Trophoblast cell (in vitro differentiated cells and primary cell): ENCODE measurements around the gene HIKESHI.

ENCODE experiments used
- DNase-seq, 2 donors: peaks; one replicate each; pipeline ENCODE4 v3.0.0-alpha.2; 2016
- H2AFZ ChIP-seq: 2 replicates; pipeline ENCODE4 v1.6.1; 2013; ENCODE audit warnings: low read length, moderate library complexity, mild to moderate bottlenecking; ENCODE audit not compliant: insufficient read depth, poor library complexity
- H2AK5ac ChIP-seq: 2 replicates; pipeline ENCODE4 v1.6.1; 2013; ENCODE audit warnings: mild to moderate bottlenecking, low read length
- H2BK120ac ChIP-seq: 2 replicates; pipeline ENCODE4 v1.6.1; 2013; ENCODE audit warnings: low read length, mild to moderate bottlenecking, moderate library complexity; ENCODE audit not compliant: insufficient read depth, poor library complexity
- H2BK12ac ChIP-seq: 2 replicates; pipeline ENCODE4 v1.6.1; 2013; ENCODE audit warnings: mild to moderate bottlenecking, low read length, moderate library complexity
- H2BK5ac ChIP-seq: 2 replicates; pipeline ENCODE4 v1.6.1; 2013; ENCODE audit warnings: low read length, low read depth, moderate library complexity, mild to moderate bottlenecking; ENCODE audit not compliant: poor library complexity
- H3K14ac ChIP-seq: 2 replicates; pipeline ENCODE4 v1.6.1; 2013; ENCODE audit warnings: mild to moderate bottlenecking, low read length
- H3K18ac ChIP-seq: 2 replicates; pipeline ENCODE4 v1.6.1; 2013; ENCODE audit warnings: mild to moderate bottlenecking, low read length
- H3K23ac ChIP-seq: 2 replicates; pipeline ENCODE4 v1.6.1; 2013; ENCODE audit warnings: low read length
- H3K27ac ChIP-seq: 2 replicates; pipeline ENCODE4 v1.5.1; 2013; ENCODE audit warnings: low read depth, mild to moderate bottlenecking, inconsistent platforms, low read length, moderate library complexity
- H3K27me3 ChIP-seq: 2 replicates; pipeline ENCODE4 v1.6.1; 2013; ENCODE audit warnings: inconsistent platforms, mild to moderate bottlenecking, low read length, moderate library complexity; ENCODE audit not compliant: insufficient read depth
- H3K36me3 ChIP-seq, 2 experiments: 1 replicate in 1 of 2; 2 replicates in 1 of 2; pipeline ENCODE4 v1.6.1; 2013; ENCODE audit warnings: low read length in 2 of 2, mild to moderate bottlenecking in 2 of 2, moderate library complexity in 1 of 2; ENCODE audit not compliant: insufficient read depth in 2 of 2, control insufficient read depth in 1 of 2
- H3K4ac ChIP-seq: 2 replicates; pipeline ENCODE4 v1.6.1; 2013; ENCODE audit warnings: low read depth, mild to moderate bottlenecking, low read length, moderate library complexity
- H3K4me1 ChIP-seq, 2 experiments: 1 replicate in 1 of 2; 2 replicates in 1 of 2; pipeline ENCODE4 v1.6.1; 2013; ENCODE audit warnings: low read length in 2 of 2, mild to moderate bottlenecking in 2 of 2, moderate library complexity in 1 of 2; ENCODE audit not compliant: insufficient read depth in 2 of 2, control insufficient read depth in 1 of 2
- H3K4me2 ChIP-seq: 2 replicates; pipeline ENCODE4 v1.6.1; 2013; ENCODE audit warnings: inconsistent platforms, mild to moderate bottlenecking, low read length, moderate library complexity
- H3K4me3 ChIP-seq: 2 replicates; pipeline ENCODE4 v1.5.1; 2013; ENCODE audit warnings: mild to moderate bottlenecking, low read depth, low read length, inconsistent platforms
- H3K79me1 ChIP-seq: one replicate; pipeline ENCODE4 v1.6.1; 2013; ENCODE audit warnings: low read length
- H3K79me2 ChIP-seq: 2 replicates; pipeline ENCODE4 v1.6.1; 2013; ENCODE audit warnings: low read length, mild to moderate bottlenecking; ENCODE audit not compliant: control insufficient read depth, insufficient read depth, poor library complexity
- H3K9ac ChIP-seq: 2 replicates; pipeline ENCODE4 v1.6.1; 2013; ENCODE audit warnings: mild to moderate bottlenecking, low read length
- H3K9me3 ChIP-seq: 2 replicates; pipeline ENCODE4 v1.6.1; 2013; ENCODE audit warnings: low read depth, mild to moderate bottlenecking, control low read depth, inconsistent platforms, low read length; ENCODE audit not compliant: insufficient read depth
- H4K12ac ChIP-seq: 2 replicates; pipeline ENCODE4 v1.6.1; 2013; ENCODE audit warnings: low read depth, mild to moderate bottlenecking, low read length, moderate library complexity
- H4K8ac ChIP-seq: 2 replicates; pipeline ENCODE4 v1.6.1; 2013; ENCODE audit warnings: low read depth, mild to moderate bottlenecking, low read length, moderate library complexity
- H4K91ac ChIP-seq: one replicate; pipeline ENCODE4 v1.6.1; 2013; ENCODE audit warnings: low read depth, mild to moderate bottlenecking, low read length, moderate library complexity
- WGBS: extraction: QIAGEN DNeasy Blood & Tissue Kit; methylation state at CpG from one replicate; pipeline ENCODE4 v1.1.7; 2013; ENCODE audit warnings: missing lambda C conversion rate; ENCODE audit not compliant: insufficient read length, insufficient coverage; ENCODE audit errors: extremely low coverage; 5-methylcytosine and 5-hydroxymethylcytosine counted together

The HIKESHI gene

GRCh38 chr11:86259730-86260129 lies 42.3 kb upstream of the HIKESHI start:
- Histone ChIP-seq H3K79me2 (no peaks in the 10 kb centered on the region), H2BK12ac (no peak overlapping the region), H3K27ac (no peak overlapping the region), H3K79me1 (no peaks in the 10 kb centered on the region), H3K14ac (no peak overlapping the region), H3K9ac (no peak overlapping the region), H3K23ac (no peak overlapping the region), H2AFZ (no peak overlapping the region), H2BK5ac (no peak overlapping the region), H3K4me3 (no peak overlapping the region), H2BK120ac (no peak overlapping the region), H3K27me3 (no peaks in the 10 kb centered on the region), H3K4me1 (no peaks in the 10 kb centered on the region), H3K4me2 (no peak overlapping the region), H4K12ac (no peak overlapping the region), H3K9me3 (no peaks in the 10 kb centered on the region), H2AK5ac (no peak overlapping the region), H3K36me3 (peaks cover 20 to 21% of the 10 kb centered on the region in 2 experiments), H4K91ac (no peak overlapping the region), H3K4ac (no peak overlapping the region), H3K18ac (no peak overlapping the region), H4K8ac (no peak overlapping the region)
- no peak for DNase-seq
- no CpG with 5 or more reads among the region's 1 CpG for WGBS

DNA sequence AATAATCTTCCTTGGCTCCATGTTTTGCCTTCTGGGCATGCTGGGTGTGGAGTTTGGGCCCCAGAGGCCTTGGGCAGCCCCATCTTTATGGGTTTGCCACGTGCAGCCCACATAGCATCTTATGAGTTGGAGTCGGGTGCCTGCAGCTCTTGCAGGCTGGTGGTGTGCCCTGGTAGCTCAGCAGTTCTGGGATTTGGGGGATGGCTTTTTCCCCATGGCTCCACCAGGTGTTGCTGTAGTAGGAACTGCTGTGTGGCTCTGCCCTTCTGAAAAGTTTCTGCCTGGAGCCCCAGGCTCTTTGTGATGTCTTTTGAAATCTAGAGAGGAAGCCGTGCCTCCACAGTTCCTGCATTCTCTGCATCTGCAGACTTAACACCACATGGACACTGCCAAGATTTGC lies 40.7 kb upstream of the HIKESHI start:
- no peak for DNase-seq
- Histone ChIP-seq H3K36me3 (peaks cover 20 to 21% of the 10 kb centered on the region in 2 experiments), H4K91ac (no peak overlapping the region)

DNA sequence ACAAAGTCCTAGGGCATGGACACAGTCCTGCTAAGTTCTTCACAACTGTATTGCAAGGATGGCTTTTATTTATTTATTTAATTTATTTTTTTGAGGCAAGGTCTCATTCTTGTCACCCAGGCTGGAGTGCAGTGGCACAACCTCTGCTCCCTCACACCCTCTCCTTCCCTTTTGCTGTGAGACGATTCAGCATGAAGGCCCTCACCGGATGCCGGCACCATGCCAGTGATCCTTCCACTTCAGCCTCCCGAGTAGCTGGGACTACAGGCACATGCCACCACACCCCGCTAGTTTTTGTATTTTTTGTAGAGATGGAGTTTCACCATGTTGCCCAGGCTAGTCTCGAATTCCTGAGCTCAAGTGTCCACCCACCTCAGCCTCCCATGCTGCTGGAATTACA lies 39.7 kb upstream of the HIKESHI start:
- Histone ChIP-seq H3K79me1 (no peaks in the 10 kb centered on the region), H3K4me1 (no peaks in the 10 kb centered on the region), H3K18ac (no peak overlapping the region), H2BK12ac (no peak overlapping the region), H3K79me2 (no peaks in the 10 kb centered on the region), H3K4me2 (no peak overlapping the region), H4K8ac (no peak overlapping the region), H2AFZ (no peak overlapping the region), H3K36me3 (peaks cover 16 to 19% of the 10 kb centered on the region in 2 experiments), H3K14ac (no peak overlapping the region), H4K12ac (no peak overlapping the region), H3K27me3 (no peaks in the 10 kb centered on the region), H2BK120ac (no peak overlapping the region), H3K27ac (no peak overlapping the region), H4K91ac (no peak overlapping the region), H2AK5ac (no peak overlapping the region), H2BK5ac (no peak overlapping the region), H3K4me3 (no peak overlapping the region), H3K4ac (no peak overlapping the region), H3K23ac (no peak overlapping the region), H3K9ac (no peak overlapping the region), H3K9me3 (no peaks in the 10 kb centered on the region)
- WGBS: no CpG with 5 or more reads among the region's 6 CpGs
- peak in 1 of 2 donors; percentile 16 for DNase-seq

More for the DNA sequence above, 40.7 kb upstream of the HIKESHI start:
- H3K9ac ChIP-seq: no peak overlapping the region
- no peak overlapping the region for H2BK12ac ChIP-seq
- no peaks in the 10 kb centered on the region for H3K79me1 ChIP-seq
- H3K14ac ChIP-seq: no peak overlapping the region
- H3K18ac ChIP-seq: no peak overlapping the region
- WGBS: no CpG with 5 or more reads among the region's 3 CpGs
- H3K27ac ChIP-seq: no peak overlapping the region
- no peak overlapping the region for H2BK120ac ChIP-seq
- no peak overlapping the region for H4K12ac ChIP-seq
- H3K4me1 ChIP-seq: no peaks in the 10 kb centered on the region
- H2BK5ac ChIP-seq: no peak overlapping the region
- no peak overlapping the region for H3K4ac ChIP-seq
- no peak overlapping the region for H3K4me2 ChIP-seq
- no peak overlapping the region for H4K8ac ChIP-seq
- H3K4me3 ChIP-seq: no peak overlapping the region
- no peaks in the 10 kb centered on the region for H3K27me3 ChIP-seq
- no peak overlapping the region for H3K23ac ChIP-seq
- no peaks in the 10 kb centered on the region for H3K79me2 ChIP-seq
- H3K9me3 ChIP-seq: no peaks in the 10 kb centered on the region
- no peak overlapping the region for H2AK5ac ChIP-seq
- no peak overlapping the region for H2AFZ ChIP-seq

DNA sequence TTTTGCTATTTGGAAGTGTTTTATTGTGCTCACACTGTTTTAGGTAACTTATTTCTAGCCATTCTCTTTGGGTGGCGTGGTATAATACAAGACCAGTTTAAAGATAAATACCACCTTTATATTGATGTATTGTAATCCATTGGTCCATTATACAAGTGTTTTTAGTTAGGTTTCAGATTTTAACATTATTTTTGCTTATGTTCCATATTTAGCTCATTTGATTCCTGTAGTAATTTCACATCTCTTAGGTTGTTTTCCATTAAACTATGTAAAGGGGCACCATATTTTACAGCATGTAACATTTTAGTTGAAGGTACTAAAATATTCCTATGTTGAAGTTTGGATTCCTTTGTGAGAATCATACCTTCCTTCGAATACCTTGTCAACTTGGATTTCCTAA lies 37.4 kb upstream of the HIKESHI start:
- Histone ChIP-seq H3K27me3 (no peaks in the 10 kb centered on the region), H3K36me3 (peaks cover 11 to 16% of the 10 kb centered on the region in 2 experiments), H4K91ac (no peak overlapping the region), H3K27ac (no peak overlapping the region), H4K12ac (no peak overlapping the region), H3K79me2 (no peaks in the 10 kb centered on the region), H3K23ac (no peak overlapping the region), H3K14ac (no peak overlapping the region), H2BK12ac (no peak overlapping the region), H3K4me3 (no peak overlapping the region), H2AFZ (no peak overlapping the region), H3K9ac (no peak overlapping the region), H4K8ac (no peak overlapping the region), H3K4ac (no peak overlapping the region), H2AK5ac (no peak overlapping the region), H3K18ac (no peak overlapping the region), H2BK5ac (no peak overlapping the region), H2BK120ac (no peak overlapping the region), H3K4me1 (no peaks in the 10 kb centered on the region), H3K4me2 (no peak overlapping the region), H3K9me3 (no peaks in the 10 kb centered on the region), H3K79me1 (no peaks in the 10 kb centered on the region)
- DNase-seq: no peak
- no CpG with 5 or more reads among the region's 2 CpGs for WGBS
